ENCODE measurements around the gene LCNL1.
A peak's percentile ranks its signal among the peaks of the same experiment; 100 is the strongest.

LCNL1 gene

DNA sequence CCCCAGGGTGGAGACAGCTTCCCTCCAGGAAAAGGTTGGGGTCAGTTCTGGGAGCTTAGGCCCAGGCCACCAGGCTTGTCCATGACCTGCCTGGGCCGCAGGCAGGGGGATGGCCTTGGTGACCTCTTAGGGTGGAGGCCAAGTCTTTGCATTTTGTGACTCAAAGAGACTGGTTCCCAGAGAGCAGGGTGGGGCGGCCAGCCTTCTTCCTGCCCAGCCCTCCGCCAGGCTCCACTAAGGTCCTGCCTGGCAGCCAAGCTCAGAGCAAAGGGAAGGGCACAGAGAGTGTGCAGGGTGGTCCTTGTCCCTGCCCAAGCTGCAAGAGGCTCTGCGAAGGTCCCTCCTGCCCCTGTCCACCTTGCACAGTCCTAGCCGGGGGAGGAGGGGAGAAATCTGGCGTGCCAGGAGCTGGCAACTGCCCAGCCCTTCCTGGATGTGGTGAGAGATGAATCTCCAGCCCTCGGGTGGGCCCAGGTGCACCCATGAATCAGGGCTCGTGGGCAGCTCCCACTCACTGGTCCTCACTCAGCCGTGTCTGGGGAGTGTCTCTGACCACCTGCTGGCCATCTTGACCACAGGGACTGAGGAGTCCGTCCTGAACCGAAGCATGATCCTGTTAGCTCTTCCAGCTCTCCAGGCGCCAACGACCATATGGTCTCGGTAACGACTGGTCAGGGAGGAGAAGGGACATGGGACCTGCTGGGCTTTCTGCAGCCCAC, 7.8 kb upstream of the LCNL1 start:
- no peaks in the 10 kb centered on the region for H3K4me1 Mint-ChIP-seq
- H3K4me3 Mint-ChIP-seq, result no peak overlapping the region
- no peak for ATAC-seq
- H3K9me3 Mint-ChIP-seq, result no peaks in the 10 kb centered on the region
- H3K36me3 Mint-ChIP-seq, result no peaks in the 10 kb centered on the region
- H3K27ac Mint-ChIP-seq, result no peak overlapping the region
- peaks cover 55% of the 10 kb centered on the region for H3K27me3 Mint-ChIP-seq

GRCh38 chr9:136975644-136976043, 7.1 kb upstream of the LCNL1 start:
- Mint-ChIP-seq H3K9me3 (no peaks in the 10 kb centered on the region), H3K4me3 (no peak overlapping the region), H3K27me3 (peaks cover 55% of the 10 kb centered on the region), H3K36me3 (no peaks in the 10 kb centered on the region), H3K27ac (no peak overlapping the region), H3K4me1 (no peaks in the 10 kb centered on the region)
- no peak for ATAC-seq

GRCh38 chr9:136977223-136977622, 5.6 kb upstream of the LCNL1 start, which contains the start of gene PTGDS:
Gene PTGDS, plus strand, starts transcription at chr9:136977504. Its CDS starts 75 bp downstream, at chr9:136977579.
- Mint-ChIP-seq H3K27ac (no peak within 1 kb of the TSS), H3K27me3 (peaks cover 62% of the 10 kb centered on the region), H3K36me3 (no peaks in the 10 kb centered on the region), H3K4me3 (no peak within 1 kb of the TSS), H3K4me1 (no peaks in the 10 kb centered on the region), H3K9me3 (no peaks in the 10 kb centered on the region)
- no peak for ATAC-seq

DNA sequence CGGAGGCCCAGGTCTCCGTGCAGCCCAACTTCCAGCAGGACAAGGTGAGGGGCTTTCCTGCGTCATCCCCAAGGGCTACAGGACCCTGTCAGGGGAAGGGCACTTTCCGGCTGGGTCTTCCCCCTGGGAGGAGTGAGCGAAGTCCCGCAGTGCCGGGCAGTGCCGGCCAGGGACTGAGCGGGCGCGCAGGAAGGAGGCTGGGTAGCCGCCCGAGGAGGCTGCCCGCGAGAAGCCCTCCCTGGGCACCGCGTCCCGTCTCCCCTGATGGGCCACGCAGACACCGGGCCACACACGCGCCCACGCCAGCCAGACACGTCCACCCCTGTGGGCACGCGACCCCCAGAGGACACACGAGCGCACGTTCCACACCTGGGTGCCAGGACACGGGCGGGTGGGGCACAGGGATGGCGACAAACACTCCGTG, 5.1 kb upstream of the LCNL1 start:
- H3K27ac Mint-ChIP-seq, result no peak overlapping the region
- H3K27me3 Mint-ChIP-seq, result peaks cover 63% of the 10 kb centered on the region
- no peak for ATAC-seq
- no peaks in the 10 kb centered on the region for H3K4me1 Mint-ChIP-seq
- no peaks in the 10 kb centered on the region for H3K36me3 Mint-ChIP-seq
- no peaks in the 10 kb centered on the region for H3K9me3 Mint-ChIP-seq
- no peak overlapping the region for H3K4me3 Mint-ChIP-seq

DNA sequence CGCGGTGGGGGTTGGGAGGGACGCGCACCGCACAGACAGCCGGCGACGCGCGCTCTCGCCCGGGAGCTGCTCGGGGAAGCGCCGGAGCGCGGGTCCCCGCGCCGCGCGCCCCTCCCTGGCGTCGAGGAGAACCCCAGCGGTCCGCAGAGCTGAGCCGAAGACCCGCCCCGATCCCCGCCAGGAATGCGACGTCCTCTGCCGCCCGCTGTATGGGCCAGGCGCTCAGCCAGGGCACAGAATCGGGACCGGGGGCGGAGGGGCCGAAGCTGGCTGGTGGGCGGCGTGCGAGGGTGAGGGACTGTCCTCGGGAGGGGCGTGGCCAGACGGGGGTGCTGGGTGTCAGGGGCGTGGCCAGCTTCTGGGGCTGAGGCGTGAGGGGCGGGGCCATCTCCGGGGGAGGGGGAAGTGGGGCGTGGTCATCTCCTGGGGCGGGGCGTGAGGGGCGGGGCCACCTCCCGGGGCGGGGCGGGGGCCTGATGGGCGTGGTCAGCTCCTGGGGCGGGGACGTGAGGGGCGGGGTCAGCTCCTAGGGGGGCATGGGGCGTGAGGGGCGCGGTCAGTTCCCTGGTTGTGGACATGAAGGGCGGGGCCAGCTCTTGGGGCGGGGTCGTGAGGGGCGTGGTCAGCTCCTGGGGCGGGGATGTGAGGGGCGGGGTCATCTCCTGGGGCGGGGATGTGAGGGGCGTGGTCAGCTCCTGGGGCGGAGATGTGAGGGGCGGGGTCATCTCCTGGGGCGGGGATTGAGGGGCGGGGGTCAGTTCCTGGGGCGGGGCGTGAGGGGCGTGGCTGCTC, 4.5 kb upstream of the LCNL1 start:
- no peak overlapping the region for H3K4me3 Mint-ChIP-seq
- no peak overlapping the region for H3K27ac Mint-ChIP-seq
- no peaks in the 10 kb centered on the region for H3K9me3 Mint-ChIP-seq
- H3K27me3 Mint-ChIP-seq, result peaks cover 63% of the 10 kb centered on the region
- no peaks in the 10 kb centered on the region for H3K4me1 Mint-ChIP-seq
- no peaks in the 10 kb centered on the region for H3K36me3 Mint-ChIP-seq
- ATAC-seq, result no peak

GRCh38 chr9:136978865-136979544, 3.8 kb upstream of the LCNL1 start:
- H3K9me3 Mint-ChIP-seq, result no peaks in the 10 kb centered on the region
- H3K4me1 Mint-ChIP-seq, result no peaks in the 10 kb centered on the region
- no peak overlapping the region for H3K4me3 Mint-ChIP-seq
- no peak overlapping the region for H3K27ac Mint-ChIP-seq
- H3K27me3 Mint-ChIP-seq, result peaks cover 70% of the 10 kb centered on the region
- no peaks in the 10 kb centered on the region for H3K36me3 Mint-ChIP-seq
- ATAC-seq, result no peak

DNA sequence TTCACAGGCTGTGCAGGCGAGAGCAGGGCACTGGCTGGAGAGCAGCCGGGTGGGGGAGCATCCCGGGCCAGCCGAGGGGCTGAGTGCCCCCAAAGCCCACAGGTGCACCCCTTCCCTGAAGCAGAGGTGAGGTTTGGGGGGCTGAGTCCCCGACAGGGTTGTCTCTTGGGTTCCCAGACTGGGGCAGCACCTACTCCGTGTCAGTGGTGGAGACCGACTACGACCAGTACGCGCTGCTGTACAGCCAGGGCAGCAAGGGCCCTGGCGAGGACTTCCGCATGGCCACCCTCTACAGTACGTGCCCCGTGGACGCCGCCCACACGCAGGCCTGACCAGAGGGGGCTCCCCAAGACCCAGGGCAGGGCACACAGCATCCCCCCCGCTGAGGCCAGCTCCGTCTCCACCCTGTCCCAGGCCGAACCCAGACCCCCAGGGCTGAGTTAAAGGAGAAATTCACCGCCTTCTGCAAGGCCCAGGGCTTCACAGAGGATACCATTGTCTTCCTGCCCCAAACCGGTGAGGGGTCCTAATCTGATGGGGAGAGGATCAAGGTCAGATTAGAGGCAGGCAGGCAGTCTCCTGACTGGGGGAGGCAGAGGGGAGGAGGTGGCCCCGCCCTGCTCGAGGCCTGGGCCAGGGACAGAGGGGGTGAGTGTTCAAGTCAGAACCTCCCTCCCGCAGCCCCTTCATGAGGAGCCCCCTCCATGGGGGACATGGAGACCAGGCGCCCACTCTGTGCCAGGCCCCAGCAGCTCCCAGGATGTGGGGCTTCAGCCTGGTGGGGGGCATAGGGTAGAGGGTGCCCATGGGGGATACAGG, 2.8 kb upstream of the LCNL1 start:
- Mint-ChIP-seq H3K4me3 (no peak overlapping the region), H3K4me1 (no peaks in the 10 kb centered on the region)

GRCh38 chr9:136980669-136981478, 1.9 kb upstream of the LCNL1 start:
- Mint-ChIP-seq H3K4me3 (no peak overlapping the region), H3K27me3 (peaks cover 71% of the 10 kb centered on the region), H3K27ac (no peak overlapping the region), H3K36me3 (no peaks in the 10 kb centered on the region), H3K9me3 (no peaks in the 10 kb centered on the region), H3K4me1 (no peaks in the 10 kb centered on the region)
- no peak for ATAC-seq

More for the DNA sequence above, 2.8 kb upstream of the LCNL1 start:
- peaks cover 79% of the 10 kb centered on the region for H3K27me3 Mint-ChIP-seq
- ATAC-seq, result no peak
- no peaks in the 10 kb centered on the region for H3K36me3 Mint-ChIP-seq
- H3K9me3 Mint-ChIP-seq, result no peaks in the 10 kb centered on the region
- H3K27ac Mint-ChIP-seq, result no peak overlapping the region

DNA sequence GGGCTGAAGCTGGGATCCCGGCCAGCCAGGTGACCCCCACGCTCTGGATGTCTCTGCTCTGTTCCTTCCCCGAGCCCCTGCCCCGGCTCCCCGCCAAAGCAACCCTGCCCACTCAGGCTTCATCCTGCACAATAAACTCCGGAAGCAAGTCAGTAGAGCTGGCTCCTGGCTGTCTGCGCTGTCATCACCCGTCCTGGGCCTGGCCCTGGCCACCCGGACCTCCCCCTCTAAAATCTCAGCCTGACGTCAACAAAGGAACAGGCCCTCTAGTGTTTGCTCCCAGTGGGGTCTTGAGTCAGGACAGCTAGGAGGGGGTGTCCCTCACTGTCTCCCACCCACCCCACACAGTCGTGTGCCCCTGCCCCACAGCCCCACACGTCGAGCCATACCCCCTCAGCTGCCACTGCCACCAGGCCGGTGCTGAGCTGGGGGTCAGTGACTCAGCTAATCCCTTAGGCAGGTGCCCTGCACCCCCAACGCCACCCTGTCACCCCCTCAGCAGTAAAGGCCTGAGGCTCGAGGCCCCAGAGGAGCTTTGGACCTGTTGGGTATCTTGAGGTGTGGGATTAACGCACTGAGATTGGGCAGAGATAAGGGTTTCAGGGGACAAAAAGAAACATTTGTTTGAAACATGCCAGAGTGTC, 1.1 kb upstream of the LCNL1 start:
- no peaks in the 10 kb centered on the region for H3K9me3 Mint-ChIP-seq
- ATAC-seq, result no peak
- no peaks in the 10 kb centered on the region for H3K4me1 Mint-ChIP-seq
- H3K27ac Mint-ChIP-seq, result no peak overlapping the region
- no peak overlapping the region for H3K4me3 Mint-ChIP-seq
- H3K36me3 Mint-ChIP-seq, result no peaks in the 10 kb centered on the region
- peaks cover 67% of the 10 kb centered on the region for H3K27me3 Mint-ChIP-seq

DNA sequence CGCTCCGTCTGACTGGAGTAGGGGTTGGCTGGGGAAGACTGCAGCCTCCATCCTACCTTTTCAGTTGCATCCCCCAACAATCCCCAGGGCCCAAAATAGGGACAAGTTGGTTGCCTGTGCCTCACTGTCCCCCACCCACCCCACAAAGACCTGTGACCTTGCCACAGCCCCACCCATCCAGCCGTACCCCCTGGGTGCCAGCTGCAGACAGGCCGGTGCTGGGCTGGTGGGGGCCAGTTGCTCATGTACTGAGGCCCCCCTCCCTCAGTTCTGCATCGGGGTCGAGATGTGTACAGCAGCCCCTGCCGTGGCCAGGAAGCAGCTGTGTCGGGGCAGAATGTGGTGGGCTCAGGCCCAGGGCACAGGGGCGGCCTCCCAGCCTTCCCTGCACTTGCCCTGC, 374 bp downstream of the LCNL1 start:
- Mint-ChIP-seq H3K27me3 (peaks cover 71% of the 10 kb centered on the region), H3K4me3 (no peak overlapping the region), H3K9me3 (no peaks in the 10 kb centered on the region), H3K27ac (no peak overlapping the region), H3K4me1 (no peaks in the 10 kb centered on the region), H3K36me3 (peaks cover 5% of the 10 kb centered on the region)
- ATAC-seq, result no peak

DNA sequence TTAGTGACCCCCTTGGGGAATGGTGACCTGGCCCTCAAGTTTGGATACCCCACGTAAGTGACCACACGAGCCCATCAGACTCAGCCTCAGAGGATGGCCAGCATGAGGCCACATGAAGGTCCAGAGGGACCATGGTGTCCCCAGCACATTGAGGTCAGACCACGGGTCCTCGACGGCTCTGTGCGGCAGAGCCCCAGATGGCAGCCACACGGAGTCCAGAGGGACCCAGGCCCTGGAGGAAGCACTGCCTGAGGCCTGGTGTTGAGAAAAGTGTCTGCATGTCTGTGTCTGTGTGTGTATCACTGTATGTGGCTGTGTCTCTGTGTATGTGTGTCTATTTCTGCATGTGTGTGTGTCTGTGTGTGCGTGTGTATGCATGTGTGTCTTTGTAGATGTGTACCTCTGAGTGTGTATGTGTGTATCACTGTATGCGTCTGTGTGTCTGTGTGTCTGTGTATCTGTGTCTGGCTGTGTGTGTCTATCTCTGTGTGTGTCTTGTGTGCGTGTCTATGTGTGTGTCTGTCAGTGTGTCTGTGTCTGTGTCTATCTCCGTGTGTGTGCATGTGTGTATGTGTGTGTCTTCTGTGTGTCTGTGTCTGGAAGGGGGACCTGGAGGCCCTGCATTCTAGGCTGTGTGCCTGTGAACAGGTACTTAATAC, 992 bp downstream of the LCNL1 start:
- no peaks in the 10 kb centered on the region for H3K9me3 Mint-ChIP-seq
- no peak overlapping the region for H3K4me3 Mint-ChIP-seq
- H3K27ac Mint-ChIP-seq, result no peak overlapping the region
- peaks cover 73% of the 10 kb centered on the region for H3K27me3 Mint-ChIP-seq
- no peak for ATAC-seq
- no peaks in the 10 kb centered on the region for H3K4me1 Mint-ChIP-seq
- peaks cover 5% of the 10 kb centered on the region for H3K36me3 Mint-ChIP-seq

DNA sequence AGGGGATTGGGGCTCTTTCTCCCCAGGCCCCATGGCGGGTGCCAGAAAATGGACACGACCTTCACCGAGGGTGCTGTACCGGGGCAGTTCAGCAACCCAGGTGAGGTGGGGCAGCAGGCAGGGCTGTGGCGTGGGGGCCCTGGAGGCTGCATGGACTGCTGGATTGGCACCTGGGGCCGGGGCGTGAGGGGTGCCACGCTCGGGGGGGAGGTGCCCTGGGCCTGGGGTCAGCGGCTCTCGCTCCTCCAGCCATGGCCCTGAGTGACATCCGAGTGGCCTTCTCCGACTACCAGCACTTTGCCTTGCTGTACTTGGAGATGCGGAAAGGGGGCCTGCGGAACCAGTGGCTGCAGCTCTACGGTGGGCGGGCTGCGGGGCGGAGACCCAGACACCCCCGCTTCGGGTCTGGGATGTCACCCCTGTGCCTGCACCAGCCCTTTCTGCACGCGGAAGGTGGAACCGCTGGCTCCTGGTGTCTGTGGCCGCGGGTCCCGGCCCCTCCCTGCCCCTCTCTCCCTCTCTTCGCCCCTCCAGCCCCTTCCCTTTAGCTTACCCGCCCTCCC, 1.8 kb downstream of the LCNL1 start:
- ATAC-seq, result no peak
- no peaks in the 10 kb centered on the region for H3K4me1 Mint-ChIP-seq
- no peaks in the 10 kb centered on the region for H3K9me3 Mint-ChIP-seq
- peaks cover 5% of the 10 kb centered on the region for H3K36me3 Mint-ChIP-seq
- no peak overlapping the region for H3K4me3 Mint-ChIP-seq
- H3K27ac Mint-ChIP-seq, result no peak overlapping the region
- H3K27me3 Mint-ChIP-seq, result peaks cover 73% of the 10 kb centered on the region

GRCh38 chr9:136985027-136985602, 2.3 kb downstream of the LCNL1 start:
- no peak overlapping the region for H3K4me3 Mint-ChIP-seq
- H3K27me3 Mint-ChIP-seq, result peaks cover 67% of the 10 kb centered on the region
- ATAC-seq, result peak; percentile 5
- no peaks in the 10 kb centered on the region for H3K4me1 Mint-ChIP-seq
- H3K9me3 Mint-ChIP-seq, result no peaks in the 10 kb centered on the region
- H3K27ac Mint-ChIP-seq, result no peak overlapping the region
- peaks cover 5% of the 10 kb centered on the region for H3K36me3 Mint-ChIP-seq

All from stimulated activated memory B cell treated with anti-CD40 and anti-IgM and Interleukin-4, amounts not matched to agents 10 μg/mL and 1 μg/mL and 100 μg/mL, for 72 hours (primary cell).